Measurements from ENCODE around the gene LRRC59. TPM values are rescaled to one million over a fixed set of nuclear protein-coding genes. Genes with fewer than 3 reads are reported as not detected.

The LRRC59 gene
- total RNA-seq: 100 to 1,000 TPM in 2 of 3 donors, 10 to 100 TPM in 1; 76.8 to 143 (median 109) TPM
- long read RNA-seq, donor 1, transcript LRRC59-201 (7 exons, 2,910 nt): major isoform, 54 of 70 reads
- long read RNA-seq, donor 1, partial matches to known transcripts: 15 of 70 reads
- long read RNA-seq, donor 1, other reads (novel, unspliced or antisense): 1 of 70 reads
- long read RNA-seq, donor 2, transcript LRRC59-201 (7 exons, 2,910 nt): major isoform, 25 of 28 reads
- long read RNA-seq, donor 2, partial matches to known transcripts: 1 of 28 reads
- long read RNA-seq, donor 2, other reads (novel, unspliced or antisense): 2 of 28 reads

GRCh38 chr17:50397111-50397918 is at the start of gene LRRC59:
TSS of gene LRRC59 (minus strand) at chr17:50397523. CDS start at chr17:50397317, 206 bp downstream.
- intact Hi-C loops (cut with DNase I, micrococcal nuclease): no loop called here
- H3K9me3 ChIP-seq: no peaks in the 10 kb centered on the region
- DNase-seq: peak; percentile 92 to 97 (median 94)
- peaks cover 25% of the 10 kb centered on the region for H3K4me1 ChIP-seq (ENCODE audit: low read depth)
- H3K36me3 ChIP-seq (ENCODE audit: low read depth): peaks cover 5% of the 10 kb centered on the region
- ATAC-seq: peak; percentile 98
- peak within 1 kb of the TSS; percentile 94 for H3K4me3 ChIP-seq
- peak; percentile 97 for TF ChIP-seq CTCF (IDR thresholded peaks at IDR 0.05)

- Histone ChIP-seq H3K9me3 (no peaks in the 10 kb centered on the region), H3K4me3 (no peak overlapping the region), H3K36me3 (ENCODE audit: low read depth) (no peaks in the 10 kb centered on the region), H3K4me1 (ENCODE audit: low read depth) (peaks cover 30% of the 10 kb centered on the region)
- no peak for TF ChIP-seq CTCF (IDR thresholded peaks at IDR 0.05)
- no peak for DNase-seq
- intact Hi-C loops (cut with DNase I, micrococcal nuclease): no loop called here
- no peak for ATAC-seq
Measured at GRCh38 chr17:50445730-50446325, 48.5 kb upstream of the LRRC59 start.

- Histone ChIP-seq H3K4me3 (no peak overlapping the region), H3K9me3 (no peaks in the 10 kb centered on the region), H3K4me1 (ENCODE audit: low read depth) (peaks cover 36% of the 10 kb centered on the region), H3K36me3 (ENCODE audit: low read depth) (no peaks in the 10 kb centered on the region)
- DNase-seq (no peak), ATAC-seq (no peak)
- intact Hi-C loops (cut with DNase I, micrococcal nuclease): no loop called here
- TF ChIP-seq CTCF (IDR thresholded peaks at IDR 0.05): no peak
Measured at GRCh38 chr17:50444841-50445715, 47.8 kb upstream of the LRRC59 start.

- Histone ChIP-seq H3K9me3 (no peaks in the 10 kb centered on the region), H3K4me3 (no peak overlapping the region), H3K4me1 (ENCODE audit: low read depth) (peaks cover 42% of the 10 kb centered on the region), H3K36me3 (ENCODE audit: low read depth) (no peaks in the 10 kb centered on the region)
- no peak for ATAC-seq
- intact Hi-C loops (cut with DNase I, micrococcal nuclease): no loop called here
- no peak for TF ChIP-seq CTCF (IDR thresholded peaks at IDR 0.05)
- DNase-seq: peak in 2 of 3 donors; percentile 69 to 70
Measured at GRCh38 chr17:50443505-50443974, 46.2 kb upstream of the LRRC59 start.
